NCI-H82 (cell line): Measurements from ENCODE around the gene POU4F1.

Experiments used
- DNase-seq: peaks from one replicate; lab custom pipeline; 2025; lab: John Stamatoyannopoulos, UW

Gene POU4F1

GRCh38 chr13:78592584-78592983 lies 10.8 kb downstream of the POU4F1 start:
- peak; percentile 95 for DNase-seq

GRCh38 chr13:78589206-78589605 lies 14.1 kb downstream of the POU4F1 start:
- DNase-seq = peak; percentile 15

GRCh38 chr13:78587395-78587794 lies 16.0 kb downstream of the POU4F1 start:
- DNase-seq = peak; percentile 10

GRCh38 chr13:78586706-78587105 lies 16.6 kb downstream of the POU4F1 start:
- DNase-seq = peak; percentile 84

- DNase-seq = no peak
These were observed 27.1 kb downstream of the POU4F1 start for GRCh38 chr13:78576261-78576660.

GRCh38 chr13:78572459-78572858 lies 30.9 kb downstream of the POU4F1 start:
- no peak for DNase-seq

- DNase-seq = no peak
These were observed 34.3 kb downstream of the POU4F1 start for GRCh38 chr13:78569029-78569428.

- DNase-seq = no peak
These were observed 36.7 kb downstream of the POU4F1 start for GRCh38 chr13:78566631-78567030.

GRCh38 chr13:78562237-78562889 lies 41.0 kb downstream of the POU4F1 start:
- DNase-seq = no peak
